Calu3 (cell line): ENCODE data around the gene TMPRSS11A. TPM values are rescaled to one million over a fixed set of nuclear protein-coding genes. Genes with fewer than 3 reads are reported as not detected.

Source experiments
- Bru-seq: library from RNA; stranded (reverse); fragments of 400-500 nt; gene quantifications from one replicate; lab custom pipeline; 2021; lab: Mats Ljungman, UMichigan
- BruChase-seq, 2 experiments: library from RNA; stranded (reverse); fragments of 400-500 nt; gene quantifications; one replicate each; lab custom pipeline; 2021; lab: Mats Ljungman, UMichigan
- BruUV-seq: library from RNA; stranded (reverse); fragments of 400-500 nt; replicated peaks from 2 replicates; lab custom pipeline; 2021; lab: Mats Ljungman, UMichigan
- CTCF ChIA-PET: fragments of 300-600 bp; sonication (Branson Sonifier 250); formaldehyde crosslinking; loops from one replicate; lab custom pipeline; 2022; ENCODE audit warnings: antibody characterized with exemption; lab: Charles Lee
- DNase-seq: peaks from one replicate; pipeline ENCODE4 v3.0.0; 2022
- H3K27ac Mint-ChIP-seq: one replicate; pipeline ENCODE4 v1.8.0; 2022; ENCODE audit warnings: mixed read lengths; ENCODE audit not compliant: unreplicated experiment
- H3K27me3 Mint-ChIP-seq: one replicate; pipeline ENCODE4 v1.8.0; 2022; ENCODE audit warnings: mixed read lengths; ENCODE audit not compliant: unreplicated experiment
- H3K36me3 Mint-ChIP-seq: one replicate; pipeline ENCODE4 v1.8.0; 2022; ENCODE audit warnings: mild to moderate bottlenecking, moderate library complexity, mixed read lengths; ENCODE audit not compliant: insufficient read depth, unreplicated experiment
- H3K4me1 Mint-ChIP-seq: one replicate; pipeline ENCODE4 v1.8.0; 2022; ENCODE audit warnings: mild to moderate bottlenecking, low read depth, mixed read lengths; ENCODE audit not compliant: unreplicated experiment
- H3K4me3 Mint-ChIP-seq: one replicate; pipeline ENCODE4 v1.8.0; 2022; ENCODE audit warnings: mild to moderate bottlenecking, low read depth, moderate library complexity, mixed read lengths; ENCODE audit not compliant: unreplicated experiment
- H3K9me3 Mint-ChIP-seq: one replicate; pipeline ENCODE4 v1.8.0; 2022; ENCODE audit warnings: low read depth, mixed read lengths; ENCODE audit not compliant: unreplicated experiment
- intact Hi-C: fragments of 100-400 bp; cut with micrococcal nuclease; formaldehyde crosslinking; loops from one replicate; pipeline ENCODE4 v1.10.0; 2022; ENCODE audit not compliant: unreplicated experiment
- long read RNA-seq: library from polyadenylated mRNA; stranded (forward); transcript quantifications from one replicate; pipeline ENCODE4 v2.0.0, GENCODE V29; 2022
- total RNA-seq: library from RNA; stranded (reverse); gene quantifications from 2 replicates; pipeline ENCODE4 v1.2.3, GENCODE V29; 2022
- TF ChIP-seq, protein P1 (sequence below): fragments of 200-600 bp; IDR thresholded peaks from one replicate; pipeline ENCODE4 v1.8.0; 2022; ENCODE audit warnings: antibody characterized with exemption; ENCODE audit not compliant: unreplicated experiment

Gene TMPRSS11A, protein sequence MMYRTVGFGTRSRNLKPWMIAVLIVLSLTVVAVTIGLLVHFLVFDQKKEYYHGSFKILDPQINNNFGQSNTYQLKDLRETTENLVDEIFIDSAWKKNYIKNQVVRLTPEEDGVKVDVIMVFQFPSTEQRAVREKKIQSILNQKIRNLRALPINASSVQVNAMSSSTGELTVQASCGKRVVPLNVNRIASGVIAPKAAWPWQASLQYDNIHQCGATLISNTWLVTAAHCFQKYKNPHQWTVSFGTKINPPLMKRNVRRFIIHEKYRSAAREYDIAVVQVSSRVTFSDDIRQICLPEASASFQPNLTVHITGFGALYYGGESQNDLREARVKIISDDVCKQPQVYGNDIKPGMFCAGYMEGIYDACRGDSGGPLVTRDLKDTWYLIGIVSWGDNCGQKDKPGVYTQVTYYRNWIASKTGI
- total RNA-seq (not detected in 2 replicates), Bru-seq, nascent RNA (percentile 2 among the genes with signal in this experiment), BruChase-seq, experiment 1, labeled RNA remaining after a 6-hour chase (not detected), BruChase-seq, experiment 2, labeled RNA remaining after a 2-hour chase (not detected)
- long read RNA-seq, result 0 reads

DNA sequence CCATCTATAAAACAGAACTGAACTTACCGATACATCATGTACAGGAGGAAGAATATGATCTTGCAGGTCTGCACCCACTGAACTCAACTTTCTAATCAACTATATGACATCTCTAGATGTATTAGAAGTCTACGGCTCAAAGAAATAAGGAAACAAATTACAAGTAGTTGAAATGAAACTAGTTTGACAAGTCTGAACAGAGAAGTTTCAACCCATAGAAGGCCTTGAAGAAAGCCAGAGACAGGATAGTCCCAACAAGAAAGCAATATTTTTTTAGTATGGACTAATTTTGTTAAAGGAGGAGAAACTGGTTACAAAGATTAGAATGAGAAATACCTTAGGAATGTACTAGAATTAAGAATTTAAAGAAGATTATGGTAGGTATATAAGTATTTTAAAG lies at the start of gene TMPRSS11A:
Gene TMPRSS11A (minus strand): TSS at position 138 of the 400 bp plus-strand sequence. CDS start 100 bp downstream, at position 38.
- Mint-ChIP-seq H3K4me1 (no peaks in the 10 kb centered on the region), H3K27ac (no peak within 1 kb of the TSS), H3K36me3 (no peaks in the 10 kb centered on the region), H3K4me3 (no peak within 1 kb of the TSS), H3K9me3 (no peaks in the 10 kb centered on the region), H3K27me3 (no peaks in the 10 kb centered on the region)
- intact Hi-C loops, result no loop called here
- CTCF ChIA-PET, result no interaction called here
- no TSS peak for BruUV-seq
- no peak for DNase-seq
- TF ChIP-seq, protein P1, sequence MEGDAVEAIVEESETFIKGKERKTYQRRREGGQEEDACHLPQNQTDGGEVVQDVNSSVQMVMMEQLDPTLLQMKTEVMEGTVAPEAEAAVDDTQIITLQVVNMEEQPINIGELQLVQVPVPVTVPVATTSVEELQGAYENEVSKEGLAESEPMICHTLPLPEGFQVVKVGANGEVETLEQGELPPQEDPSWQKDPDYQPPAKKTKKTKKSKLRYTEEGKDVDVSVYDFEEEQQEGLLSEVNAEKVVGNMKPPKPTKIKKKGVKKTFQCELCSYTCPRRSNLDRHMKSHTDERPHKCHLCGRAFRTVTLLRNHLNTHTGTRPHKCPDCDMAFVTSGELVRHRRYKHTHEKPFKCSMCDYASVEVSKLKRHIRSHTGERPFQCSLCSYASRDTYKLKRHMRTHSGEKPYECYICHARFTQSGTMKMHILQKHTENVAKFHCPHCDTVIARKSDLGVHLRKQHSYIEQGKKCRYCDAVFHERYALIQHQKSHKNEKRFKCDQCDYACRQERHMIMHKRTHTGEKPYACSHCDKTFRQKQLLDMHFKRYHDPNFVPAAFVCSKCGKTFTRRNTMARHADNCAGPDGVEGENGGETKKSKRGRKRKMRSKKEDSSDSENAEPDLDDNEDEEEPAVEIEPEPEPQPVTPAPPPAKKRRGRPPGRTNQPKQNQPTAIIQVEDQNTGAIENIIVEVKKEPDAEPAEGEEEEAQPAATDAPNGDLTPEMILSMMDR, result no peak

DNA sequence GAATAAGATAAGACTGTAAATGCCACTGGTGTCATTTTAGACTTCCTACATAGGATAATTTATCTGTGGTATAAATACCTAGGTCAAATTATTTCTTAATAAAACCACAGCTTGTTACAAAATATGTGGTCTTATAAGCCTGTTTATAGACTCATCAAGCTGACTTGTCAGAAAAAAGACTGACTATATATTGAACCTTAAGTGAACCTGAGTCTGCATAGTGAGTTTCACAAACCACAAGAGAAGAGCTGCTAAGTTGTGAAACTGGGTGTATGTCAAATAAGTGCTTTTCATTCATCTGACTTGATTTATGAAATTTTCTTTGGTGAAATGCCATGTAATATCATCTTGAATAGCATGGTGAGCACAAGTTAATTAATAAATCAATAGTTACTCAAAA lies 48.4 kb upstream of the TMPRSS11A start:
- no peaks in the 10 kb centered on the region for H3K4me1 Mint-ChIP-seq
- intact Hi-C loops, result no loop called here

DNA sequence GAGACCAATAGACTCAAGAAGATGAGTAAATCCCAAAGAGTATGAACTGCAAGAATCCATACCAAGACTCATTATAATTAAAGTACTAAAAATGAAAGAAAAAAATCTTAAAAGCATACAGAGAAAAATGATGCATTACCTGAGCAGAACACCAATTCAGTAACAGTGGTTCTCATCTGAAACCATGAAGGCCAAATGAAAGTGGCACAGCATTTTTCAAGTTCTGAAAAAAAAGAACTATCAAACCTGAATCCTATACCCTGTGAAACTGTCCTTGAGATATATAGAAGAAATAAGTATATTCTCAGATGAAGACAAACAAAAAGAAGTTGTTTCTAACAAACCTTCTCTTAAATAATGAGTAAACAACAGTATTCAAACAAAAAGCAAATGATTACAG lies 39.6 kb upstream of the TMPRSS11A start:
- no peaks in the 10 kb centered on the region for H3K36me3 Mint-ChIP-seq
- no TSS peak for BruUV-seq
- H3K27me3 Mint-ChIP-seq, result no peaks in the 10 kb centered on the region
- H3K4me3 Mint-ChIP-seq, result no peak overlapping the region
- intact Hi-C loops, result no loop called here
- H3K4me1 Mint-ChIP-seq, result no peaks in the 10 kb centered on the region
- H3K9me3 Mint-ChIP-seq, result no peaks in the 10 kb centered on the region
- no peak for DNase-seq
- TF ChIP-seq, protein P1, result no peak
- CTCF ChIA-PET, result no interaction called here
- H3K27ac Mint-ChIP-seq, result no peak overlapping the region

More for the DNA sequence above, 48.4 kb upstream of the TMPRSS11A start:
- no peak for DNase-seq
- no TSS peak for BruUV-seq
- CTCF ChIA-PET, result no interaction called here
- Mint-ChIP-seq H3K27ac (no peak overlapping the region), H3K4me3 (no peak overlapping the region), H3K36me3 (no peaks in the 10 kb centered on the region), H3K9me3 (no peaks in the 10 kb centered on the region), H3K27me3 (no peaks in the 10 kb centered on the region)
- TF ChIP-seq, protein P1, result no peak

DNA sequence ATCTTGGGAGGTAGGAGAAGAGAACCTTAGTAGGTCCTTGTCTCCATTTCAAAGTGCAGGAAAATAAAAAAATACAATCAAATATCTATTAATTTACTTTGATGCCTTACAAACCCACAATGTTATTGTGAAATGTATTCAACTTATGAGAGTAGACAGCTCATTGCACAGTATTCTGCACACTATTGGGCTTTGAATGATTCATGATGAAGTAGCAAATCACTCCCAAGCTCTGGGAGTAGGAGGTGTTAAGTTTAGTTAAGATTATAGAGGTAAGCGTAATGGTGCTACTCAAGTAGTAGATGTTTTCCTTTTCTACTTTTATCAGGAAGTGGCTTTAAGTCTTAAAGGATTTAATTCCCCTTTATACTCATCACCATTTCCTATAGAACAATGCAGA lies 32.8 kb upstream of the TMPRSS11A start:
- TF ChIP-seq, protein P1, result no peak
- DNase-seq, result no peak
- no TSS peak for BruUV-seq
- Mint-ChIP-seq H3K9me3 (no peaks in the 10 kb centered on the region), H3K4me1 (no peaks in the 10 kb centered on the region), H3K27me3 (no peaks in the 10 kb centered on the region), H3K27ac (no peak overlapping the region), H3K4me3 (no peak overlapping the region), H3K36me3 (no peaks in the 10 kb centered on the region)
- CTCF ChIA-PET, result no interaction called here
- intact Hi-C loops, result loop anchor here (10.0 kb wide), 1 partner anchor 121 kb away; no protein-coding TSS in a partner anchor
